HuH-7.5 (cell line): ENCODE measurements around the gene PANK4.

Experiments
- DNase-seq: peaks from one replicate; pipeline ENCODE4 v3.0.0; 2011; ENCODE audit warnings: low spot score

PANK4 gene

DNA sequence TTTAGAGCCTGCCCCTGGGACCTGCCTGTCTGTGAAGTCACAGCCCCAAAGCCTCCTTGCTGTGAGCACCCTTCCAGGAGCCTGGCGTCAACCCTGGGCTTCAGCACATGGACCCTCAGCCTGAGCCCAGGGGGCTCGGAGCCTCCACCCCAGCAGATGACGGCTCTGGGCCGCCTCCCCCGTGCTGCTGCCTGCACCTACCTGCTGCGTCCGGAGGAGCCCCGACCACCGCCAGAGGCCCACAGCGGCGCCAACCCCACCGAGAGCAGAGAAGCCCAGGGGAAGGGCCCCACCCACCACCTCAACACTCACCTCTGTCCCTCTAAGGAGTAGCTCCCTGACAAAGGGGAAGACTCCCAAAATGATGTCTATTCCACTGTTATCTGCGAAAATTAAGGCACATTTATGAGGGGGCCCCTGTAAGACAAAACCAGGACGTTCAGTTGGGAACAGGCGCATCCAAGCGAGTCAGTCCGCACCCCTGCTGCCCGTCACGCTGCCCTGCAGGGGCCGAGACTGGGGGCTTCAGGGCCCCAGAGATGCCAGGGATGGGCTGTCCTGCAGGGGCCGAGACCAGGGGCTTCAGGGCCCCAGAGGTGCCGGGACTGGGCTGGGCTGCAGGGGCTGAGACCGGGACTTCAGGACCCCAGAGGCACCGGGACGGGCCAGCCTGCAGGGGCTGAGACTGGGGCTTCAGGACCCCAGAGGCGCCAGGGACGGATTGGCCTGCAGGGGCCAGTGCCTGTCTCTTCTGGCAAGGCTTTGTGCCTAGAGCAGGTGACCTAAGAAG, 15.8 kb downstream of the PANK4 start:
- no peak for DNase-seq

DNA sequence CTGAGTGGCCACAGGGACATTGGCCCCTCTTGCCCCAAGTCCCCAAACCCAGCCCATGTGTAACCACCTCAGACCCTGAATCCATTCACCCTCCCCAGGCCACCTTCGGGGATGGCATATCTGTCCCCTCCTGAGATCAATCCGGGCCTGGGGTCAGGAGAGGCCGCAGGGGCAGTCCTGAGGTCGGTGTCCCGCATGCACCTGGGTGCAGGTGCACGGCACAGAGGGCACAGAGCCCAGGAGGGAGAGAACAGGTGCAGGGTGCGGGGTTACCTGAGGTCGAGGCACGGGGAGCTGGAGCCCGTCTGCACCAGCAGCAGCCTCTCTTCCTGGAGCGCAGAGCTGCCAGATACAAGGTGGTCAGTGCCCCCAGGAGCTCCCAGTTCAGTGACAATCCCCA, 16.8 kb downstream of the PANK4 start:
- DNase-seq, result no peak

DNA sequence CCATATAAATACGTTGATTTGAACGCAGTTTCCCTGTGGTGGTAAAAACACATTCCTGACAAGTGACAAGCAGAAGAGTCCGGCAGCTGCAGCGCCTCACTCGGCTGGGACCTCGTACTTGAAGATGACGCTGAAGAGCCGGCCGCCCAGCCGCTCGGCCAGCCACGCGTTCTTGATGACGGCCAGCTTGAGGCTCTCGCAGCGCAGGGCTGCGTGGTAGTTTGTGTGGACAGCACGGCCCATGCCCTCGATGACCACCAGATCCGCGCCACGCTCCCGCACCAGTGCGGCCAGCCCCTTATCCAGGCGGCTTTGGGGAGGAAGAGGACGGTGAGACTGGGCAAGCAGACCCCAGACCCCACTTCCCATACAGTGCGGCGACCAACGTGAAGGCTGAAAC, 17.6 kb downstream of the PANK4 start:
- DNase-seq, result no peak

DNA sequence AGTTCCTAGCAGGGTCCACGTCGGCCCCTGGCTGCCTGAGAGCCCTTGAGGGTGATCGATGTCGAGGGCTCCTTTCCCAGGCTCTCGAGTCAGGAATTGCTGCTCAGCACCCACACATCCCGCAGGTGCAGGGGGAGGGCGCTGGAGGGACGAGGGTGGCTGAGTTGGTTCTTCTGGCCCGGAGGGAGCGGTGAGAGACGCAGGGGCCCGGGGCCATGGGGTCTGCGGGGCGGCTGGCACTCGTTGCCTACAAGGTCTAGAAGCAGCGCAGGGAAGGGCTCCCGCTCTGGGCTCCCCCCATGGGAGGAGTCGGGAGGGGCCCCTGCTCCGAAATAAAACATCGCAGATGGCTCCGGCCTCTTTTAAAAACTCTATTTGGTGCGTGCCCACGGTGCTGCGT, 18.2 kb downstream of the PANK4 start:
- no peak for DNase-seq

DNA sequence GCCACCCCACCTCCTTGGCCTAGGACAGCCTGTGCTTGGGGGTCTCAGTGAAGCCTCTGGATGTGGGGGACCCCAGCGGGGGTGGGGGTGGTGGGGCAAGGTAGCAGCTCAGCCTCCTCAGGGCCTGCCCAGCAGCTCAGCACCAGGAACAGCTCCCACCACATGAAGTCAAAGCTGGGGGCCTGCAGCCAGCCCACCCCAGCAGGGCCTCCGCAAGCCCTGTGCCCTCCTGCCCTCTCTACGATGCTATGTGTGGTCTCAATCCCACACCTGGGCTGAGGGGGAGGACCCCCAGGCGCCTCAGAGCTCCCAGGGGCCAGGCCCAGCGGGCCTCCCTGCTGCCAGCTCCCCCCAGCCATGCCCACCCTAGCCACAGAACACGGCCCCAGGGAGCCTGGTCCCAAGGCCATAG, 18.6 kb downstream of the PANK4 start:
- DNase-seq, result no peak

DNA sequence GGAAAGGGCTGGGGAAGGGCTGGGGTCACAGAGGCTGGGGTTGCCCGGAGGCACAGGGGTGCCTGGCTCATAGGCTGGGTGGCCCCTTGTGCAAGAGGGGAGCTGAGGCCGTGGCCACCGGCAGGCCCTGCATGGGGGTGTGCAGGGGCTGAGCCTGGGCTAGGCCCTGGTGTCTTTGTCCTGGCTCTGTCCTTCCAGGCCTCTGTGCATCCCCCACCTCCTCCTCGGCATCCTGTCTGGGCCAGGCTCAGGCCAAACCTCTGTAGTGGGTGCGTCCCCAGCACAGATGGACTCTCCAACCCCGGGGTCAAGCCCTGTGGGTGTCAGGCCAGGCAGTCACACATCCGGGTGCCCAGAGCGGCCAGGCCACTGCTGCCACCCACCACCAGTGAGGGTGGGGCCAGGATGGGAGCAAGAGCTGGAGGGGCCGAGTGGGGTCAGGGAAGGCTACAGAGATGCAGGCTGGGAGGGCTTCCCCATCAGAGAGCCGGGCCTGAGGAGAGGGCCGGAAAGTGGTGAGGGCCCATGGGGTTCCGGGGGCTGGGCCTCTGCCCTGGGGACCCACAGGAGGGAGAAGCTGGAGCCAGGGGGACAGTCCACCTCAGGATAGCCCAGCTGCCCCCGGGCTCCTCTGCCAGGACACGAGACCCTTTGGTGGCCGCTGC, 19.4 kb downstream of the PANK4 start:
- DNase-seq, result no peak

DNA sequence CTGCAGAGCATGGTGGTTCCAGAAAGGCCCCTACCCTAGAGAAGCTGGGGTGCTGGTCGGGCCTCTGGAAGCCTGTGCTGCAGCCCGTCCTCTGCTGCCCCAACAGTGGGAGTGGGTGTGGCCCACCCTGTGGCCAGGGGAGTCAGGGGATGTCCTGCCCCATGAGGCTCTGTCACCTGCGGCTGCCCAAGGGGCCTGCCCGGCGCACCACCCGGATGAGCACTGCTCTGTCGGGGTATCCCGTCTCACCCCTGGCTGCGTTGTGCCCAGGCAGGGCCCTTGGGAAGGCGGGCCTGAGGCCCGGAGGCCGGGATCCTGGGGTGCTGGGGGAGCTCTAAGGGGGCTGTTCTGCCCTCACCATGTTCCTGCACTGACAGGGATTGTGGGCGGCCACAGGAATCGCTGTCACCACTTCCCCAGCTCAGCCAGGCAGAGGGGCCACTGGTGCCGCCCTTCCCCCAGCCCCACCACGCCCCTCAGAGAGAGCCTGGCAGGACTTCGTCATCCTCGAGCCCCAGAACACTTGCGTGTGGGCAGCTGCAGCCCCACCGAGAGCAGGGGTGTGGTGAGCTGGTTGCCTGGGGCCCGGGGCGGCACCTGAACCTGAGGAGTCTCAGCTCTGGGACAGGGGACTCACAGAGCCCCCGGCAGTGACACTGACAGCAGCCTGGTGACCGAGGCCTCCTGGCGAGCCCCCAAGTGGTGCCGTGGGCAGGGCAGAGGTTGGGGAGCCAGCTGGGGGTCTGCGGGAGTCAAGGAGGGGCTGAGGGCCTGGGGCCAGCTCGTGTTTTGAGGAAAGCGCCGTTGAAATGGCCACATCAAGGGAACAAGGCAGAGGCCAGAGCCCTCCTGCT, 20.2 kb downstream of the PANK4 start:
- no peak for DNase-seq

DNA sequence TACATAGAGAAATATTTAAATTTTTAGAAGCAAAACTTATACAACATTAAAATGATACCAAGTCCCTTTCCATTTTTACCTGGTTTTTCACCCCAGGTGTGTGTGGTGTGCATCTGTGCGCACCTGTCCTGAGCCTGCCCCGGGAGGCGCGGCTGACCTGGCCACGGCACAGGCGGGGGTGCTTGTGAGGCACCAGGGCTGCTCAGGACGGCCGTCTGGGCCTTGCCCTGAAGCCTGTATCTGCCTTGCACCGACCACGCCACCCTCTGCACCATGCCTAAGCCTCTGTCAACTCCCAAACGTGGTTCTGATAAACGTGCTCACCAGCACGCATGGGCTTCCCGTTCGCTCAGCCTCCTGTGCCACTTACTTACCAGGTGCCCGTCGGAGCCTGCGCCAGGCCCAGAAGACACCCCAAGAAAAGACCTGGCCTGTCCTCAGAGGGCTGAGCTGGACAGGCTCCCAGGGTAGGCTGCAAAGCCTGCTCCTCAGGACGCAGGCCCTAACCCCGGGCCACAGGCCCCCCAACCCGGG, 20.9 kb downstream of the PANK4 start:
- no peak for DNase-seq

DNA sequence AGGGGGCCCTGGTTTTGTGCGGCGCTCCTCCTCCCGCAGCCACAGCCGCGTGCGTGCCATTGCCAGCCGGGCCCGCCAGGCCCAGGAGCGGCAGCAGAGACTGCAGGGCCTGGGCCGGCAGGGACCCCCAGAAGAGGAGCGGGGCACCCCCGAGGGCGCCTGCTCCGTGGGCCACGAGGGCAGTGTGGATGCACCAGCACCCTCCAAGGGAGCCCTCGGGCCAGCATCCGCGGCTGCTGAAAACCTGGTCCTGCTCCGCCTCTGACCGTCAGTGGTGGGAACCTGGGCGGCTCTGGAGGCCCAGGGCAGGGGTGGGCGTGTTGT, 21.5 kb downstream of the PANK4 start:
- no peak for DNase-seq

DNA sequence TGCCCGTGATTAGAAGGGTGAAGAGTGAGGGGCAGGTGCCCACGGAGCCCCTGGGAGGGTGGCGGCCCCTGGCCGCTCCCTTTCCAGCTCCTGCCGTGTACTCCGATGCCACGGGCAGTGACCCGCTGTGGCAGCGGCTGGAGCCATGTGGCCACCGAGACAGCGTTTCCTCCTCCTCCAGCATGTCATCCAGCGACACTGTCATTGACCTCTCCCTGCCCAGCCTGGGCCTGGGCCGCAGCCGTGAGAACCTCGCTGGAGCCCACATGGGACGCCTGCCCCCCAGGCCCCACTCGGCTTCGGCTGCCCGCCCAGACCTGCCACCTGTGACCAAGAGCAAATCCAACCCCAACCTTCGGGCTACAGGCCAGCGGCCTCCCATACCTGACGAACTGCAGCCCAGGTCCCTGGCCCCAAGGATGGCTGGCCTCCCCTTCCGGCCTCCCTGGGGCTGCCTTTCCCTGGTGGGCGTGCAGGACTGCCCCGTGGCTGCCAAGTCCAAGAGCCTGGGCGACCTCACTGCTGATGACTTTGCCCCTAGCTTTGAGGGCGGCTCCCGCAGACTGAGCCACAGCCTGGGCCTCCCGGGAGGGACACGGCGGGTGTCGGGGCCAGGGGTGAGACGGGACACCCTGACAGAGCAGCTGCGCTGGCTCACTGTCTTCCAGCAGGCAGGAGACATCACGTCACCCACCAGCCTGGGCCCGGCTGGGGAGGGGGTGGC, 22.0 kb downstream of the PANK4 start:
- no peak for DNase-seq

DNA sequence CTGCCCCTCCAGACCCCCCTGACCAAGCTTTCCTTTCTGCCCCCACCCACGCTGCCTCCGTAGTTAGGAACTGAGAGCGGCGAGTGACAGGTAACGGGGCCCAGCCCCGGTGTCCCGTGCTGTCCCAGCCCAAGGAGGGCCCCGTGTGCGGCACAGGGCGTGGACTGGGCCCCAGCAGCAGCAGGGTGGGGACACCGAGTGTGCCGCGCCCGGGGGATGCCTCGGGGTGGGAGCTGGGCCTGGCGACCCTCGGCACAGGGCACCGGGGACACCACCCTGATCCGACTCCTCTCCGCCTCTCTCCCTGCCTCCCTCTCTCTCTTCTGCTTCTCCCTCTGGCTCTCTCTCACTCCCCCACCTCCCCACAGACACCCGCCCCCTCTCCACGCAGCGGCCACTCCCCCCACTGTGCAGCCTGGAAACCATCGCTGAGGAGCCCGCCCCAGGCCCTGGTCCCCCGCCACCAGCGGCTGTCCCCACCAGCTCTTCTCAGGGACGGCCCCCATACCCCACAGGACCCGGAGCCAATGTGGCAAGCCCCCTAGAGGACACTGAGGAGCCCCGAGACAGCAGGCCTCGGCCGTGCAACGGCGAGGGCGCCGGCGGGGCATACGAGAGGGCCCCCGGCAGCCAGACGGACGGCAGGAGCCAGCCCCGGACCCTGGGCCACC, 22.7 kb downstream of the PANK4 start:
- DNase-seq, result no peak

DNA sequence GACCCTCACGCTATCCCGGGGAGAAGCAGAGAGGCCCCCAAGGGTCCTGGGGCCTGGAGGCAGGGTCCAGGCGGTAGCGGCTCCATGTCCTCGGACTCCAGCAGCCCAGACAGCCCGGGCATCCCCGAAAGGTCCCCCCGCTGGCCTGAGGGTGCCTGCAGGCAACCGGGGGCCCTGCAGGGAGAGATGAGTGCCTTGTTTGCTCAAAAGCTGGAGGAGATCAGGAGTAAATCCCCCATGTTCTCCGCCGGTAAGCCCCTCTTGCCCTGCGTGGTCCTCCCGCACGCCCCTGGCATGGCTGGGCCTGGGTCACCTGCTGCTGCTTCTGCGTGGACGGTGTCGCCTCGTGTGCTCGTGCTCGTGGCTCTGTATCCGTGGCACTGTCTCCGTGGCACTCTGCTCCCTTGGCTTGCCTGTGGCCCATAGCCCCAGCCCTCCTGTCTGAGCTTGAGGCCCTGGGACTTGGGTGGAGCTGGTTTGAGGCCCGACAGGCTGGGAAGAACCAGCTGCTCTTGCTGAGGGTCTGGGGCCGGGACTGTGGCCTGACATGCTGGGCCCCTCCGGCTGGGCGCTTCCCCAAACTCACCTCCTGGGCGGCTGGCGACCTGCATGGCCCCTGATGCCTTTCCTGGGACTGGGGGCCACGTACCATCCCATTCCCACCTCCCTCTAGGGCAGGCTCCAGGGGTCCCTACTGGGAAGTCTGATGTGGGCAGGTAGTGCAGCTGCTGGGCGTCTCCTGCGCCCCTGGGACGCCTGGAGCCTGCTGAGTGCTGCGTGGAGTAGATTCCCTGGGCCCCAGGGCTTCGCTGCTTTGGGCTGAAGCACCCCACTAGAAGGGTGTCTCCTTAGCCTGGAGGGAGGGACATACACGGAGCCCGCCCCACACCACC, 23.5 kb downstream of the PANK4 start:
- no peak for DNase-seq

DNA sequence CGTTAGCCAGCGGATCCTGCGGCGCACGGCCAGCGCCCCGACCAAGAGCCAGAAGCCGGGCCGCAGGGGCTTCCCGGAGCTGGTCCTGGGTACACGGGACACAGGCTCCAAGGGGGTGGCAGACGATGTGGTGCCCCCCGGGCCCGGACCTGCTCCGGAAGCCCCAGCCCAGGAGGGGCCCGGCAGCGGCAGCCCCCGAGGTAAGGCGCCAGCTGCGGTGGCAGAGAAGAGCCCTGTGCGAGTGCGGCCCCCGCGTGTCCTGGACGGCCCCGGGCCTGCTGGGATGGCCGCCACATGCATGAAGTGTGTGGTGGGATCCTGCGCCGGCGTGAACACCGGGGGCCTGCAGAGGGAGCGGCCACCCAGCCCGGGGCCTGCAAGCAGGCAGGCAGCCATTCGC, 24.2 kb downstream of the PANK4 start:
- DNase-seq, result no peak

DNA sequence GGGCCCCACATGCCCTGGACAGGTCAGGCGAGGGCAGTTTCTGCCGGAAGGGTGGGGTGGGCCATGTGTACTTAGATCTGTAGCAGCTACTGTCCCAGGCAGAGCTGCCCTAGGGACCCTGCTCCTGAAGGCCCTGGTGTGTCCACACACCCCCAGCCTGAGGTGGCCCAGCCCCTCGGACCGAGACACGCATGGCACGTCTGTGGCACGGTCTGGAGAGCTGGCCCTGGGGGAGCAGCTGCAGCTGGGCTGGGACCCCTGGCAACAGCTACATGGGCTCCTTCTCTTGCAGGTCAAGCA, 24.6 kb downstream of the PANK4 start:
- DNase-seq, result no peak

DNA sequence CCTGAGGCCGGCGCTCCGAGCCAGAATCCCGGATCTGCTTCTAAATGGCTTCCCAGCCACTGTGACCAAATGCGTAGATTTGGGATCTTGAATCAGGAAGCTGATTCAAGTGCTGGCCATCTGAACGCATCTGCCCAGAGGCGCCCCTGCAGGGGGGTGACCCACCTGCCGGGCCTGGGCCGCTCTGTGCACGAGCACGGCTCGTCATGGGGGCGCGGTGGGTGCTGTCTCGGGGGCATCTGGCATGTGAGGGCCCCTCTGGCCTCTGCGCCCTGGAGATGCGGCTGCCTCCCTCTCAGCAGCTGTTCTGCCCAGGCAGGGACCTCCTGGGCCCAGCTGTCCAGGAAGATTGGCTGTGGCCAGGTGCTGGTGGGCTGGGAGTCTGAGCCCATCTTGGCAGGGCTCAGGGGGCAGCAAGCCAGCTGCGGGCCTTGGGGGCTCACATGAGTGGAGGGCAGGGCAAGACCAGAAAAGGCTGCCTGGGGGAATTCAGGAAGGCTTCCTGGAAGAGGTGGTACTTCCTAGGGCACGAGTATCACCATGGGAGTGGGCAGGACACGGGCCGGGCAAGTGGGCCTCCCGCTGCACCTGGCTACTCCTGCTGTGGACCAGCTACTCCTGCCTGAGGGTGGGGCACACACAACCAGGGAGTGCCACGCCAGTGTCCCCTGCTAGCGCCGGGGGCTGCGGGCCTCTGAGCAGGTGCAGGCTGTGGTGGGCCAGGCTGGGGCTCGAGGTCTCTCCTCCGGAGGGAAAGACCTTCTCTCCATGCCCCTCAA, 25.2 kb downstream of the PANK4 start:
- DNase-seq, result no peak

DNA sequence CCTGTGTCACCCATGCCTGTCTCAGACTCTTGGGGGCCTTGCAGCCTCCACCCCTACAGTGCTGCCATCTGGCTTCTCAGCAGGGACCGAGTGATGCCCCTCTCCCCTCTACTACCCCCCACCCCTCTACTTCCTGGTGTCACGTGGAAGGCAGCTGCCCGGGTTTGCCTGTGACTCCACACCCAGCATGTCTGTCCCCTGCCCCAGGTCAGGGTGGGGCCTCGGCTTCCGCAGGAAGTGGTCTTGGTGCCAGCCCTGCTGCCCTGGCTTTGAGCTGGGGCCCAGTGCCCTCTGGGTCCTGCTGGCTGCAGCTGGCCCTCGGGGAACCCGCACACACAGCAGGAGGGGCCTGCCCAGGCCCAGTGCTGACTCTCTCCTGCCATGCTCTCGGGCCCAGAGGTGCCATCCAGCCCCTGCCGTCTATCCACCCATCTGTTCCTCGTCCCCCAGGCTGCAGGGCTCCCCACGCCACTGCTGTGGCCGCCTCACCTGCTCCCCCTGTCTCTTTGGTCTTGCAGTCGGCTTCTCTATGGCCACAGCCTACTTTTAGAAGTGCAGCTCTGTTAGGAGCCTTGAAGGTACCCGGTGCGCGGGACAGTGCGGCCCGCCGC, 26.3 kb downstream of the PANK4 start:
- no peak for DNase-seq

DNA sequence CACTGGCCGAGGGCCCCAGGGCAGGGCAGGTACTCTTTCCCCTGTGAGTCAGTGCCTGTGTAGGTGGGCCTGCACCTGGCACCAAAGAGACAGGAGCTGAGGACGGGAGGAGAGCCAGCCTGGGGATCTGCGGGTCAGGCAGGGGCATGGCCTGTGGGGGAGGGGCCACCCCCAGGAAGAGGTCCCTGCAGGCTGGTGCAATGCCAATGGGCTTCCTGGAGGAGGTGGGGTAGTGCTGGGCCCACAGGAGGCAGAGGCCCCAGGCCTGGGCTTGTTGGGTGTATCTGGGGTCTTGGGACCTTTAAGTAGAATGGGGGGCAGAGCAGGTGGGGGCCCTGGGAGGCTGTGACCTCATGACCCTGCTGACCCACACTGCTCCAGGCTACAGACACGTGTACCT, 27.1 kb downstream of the PANK4 start:
- DNase-seq, result no peak

DNA sequence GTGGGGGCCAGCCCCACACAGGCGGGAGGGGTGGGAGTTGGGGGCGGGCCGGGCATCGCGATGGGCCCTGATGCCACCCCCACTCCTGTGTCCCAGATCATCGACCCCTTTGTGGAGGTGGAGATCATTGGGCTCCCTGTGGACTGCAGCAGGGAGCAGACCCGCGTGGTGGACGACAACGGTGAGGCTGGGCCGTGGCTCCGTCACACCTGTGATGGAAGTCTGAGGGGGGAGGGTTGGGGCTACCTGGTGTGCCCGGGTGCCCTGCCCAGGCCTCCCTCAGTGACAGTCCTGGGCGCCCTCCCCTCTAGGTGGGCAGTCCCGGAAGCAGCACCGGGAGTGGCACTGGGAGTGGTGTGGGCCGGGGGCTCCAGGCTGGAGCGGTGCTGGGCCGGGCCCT, 27.7 kb downstream of the PANK4 start:
- DNase-seq, result no peak

DNA sequence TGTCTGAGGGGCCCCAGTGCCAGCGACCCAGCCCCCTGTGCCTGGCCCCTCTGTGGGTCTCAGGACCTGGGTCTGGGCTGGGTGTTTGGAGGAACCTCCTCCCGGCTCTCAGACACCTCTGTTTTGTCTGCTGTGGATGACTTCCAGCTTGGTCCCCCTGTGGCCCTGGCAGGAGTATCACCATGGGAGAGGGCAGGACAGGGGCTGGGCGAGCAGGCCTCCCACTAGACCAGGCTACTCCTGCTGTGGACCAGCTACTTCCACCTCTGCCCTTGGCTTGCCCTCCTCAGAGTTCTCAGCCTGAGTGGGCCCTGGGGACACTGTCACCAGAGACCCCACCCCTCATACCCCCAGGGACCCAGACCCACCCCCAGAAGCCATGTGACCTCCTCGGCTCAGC, 28.5 kb downstream of the PANK4 start:
- DNase-seq, result no peak

DNA sequence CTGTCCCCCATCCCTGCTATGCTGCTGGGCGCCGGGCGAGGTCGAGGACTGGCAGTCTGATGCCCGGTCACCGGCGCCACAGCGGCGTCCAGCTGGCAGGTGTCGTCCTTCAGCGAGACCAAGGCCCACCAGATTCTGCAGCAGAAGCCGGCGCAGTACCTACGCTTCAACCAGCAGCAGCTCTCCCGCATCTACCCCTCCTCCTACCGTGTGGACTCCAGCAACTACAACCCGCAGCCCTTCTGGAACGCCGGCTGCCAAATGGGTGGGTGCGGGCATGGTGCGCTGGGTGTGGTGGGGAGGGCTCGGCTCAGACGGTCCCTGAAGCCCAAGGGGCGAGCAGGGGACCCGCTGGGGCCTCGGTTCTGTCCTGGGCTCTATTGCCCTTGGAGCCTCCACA, 29.6 kb downstream of the PANK4 start:
- DNase-seq, result no peak
